Measurements from ENCODE around the gene METTL16. TPM values are rescaled to one million over a fixed set of nuclear protein-coding genes. Genes with fewer than 3 reads are reported as not detected.

The METTL16 gene
- total RNA-seq, 1 donor from 2014 or later: 13.6 TPM

- no peaks in the 10 kb centered on the region for H3K27me3 ChIP-seq (ENCODE audit: control insufficient read depth in 3 of 3, insufficient read depth in 3 of 3, low read length in 3 of 3)
- H3K4me3 ChIP-seq (ENCODE audit: low read length in 3 of 3): no peak overlapping the region
- H3K27ac ChIP-seq (ENCODE audit: low read depth, low read length): no peak overlapping the region
- peaks cover 5 to 24% (median 16%) of the 10 kb centered on the region in 3 donors for H3K4me1 ChIP-seq (ENCODE audit: control insufficient read depth in 3 of 3, insufficient read depth in 3 of 3, low read length in 3 of 3)
- no peaks in the 10 kb centered on the region for H3K9me3 ChIP-seq (ENCODE audit: control insufficient read depth in 3 of 3, low read length in 3 of 3)
- no peak overlapping the region for H3K9ac ChIP-seq (ENCODE audit: low read depth in 1 of 3, low read length in 3 of 3)
- H3K36me3 ChIP-seq (ENCODE audit: control insufficient read depth in 3 of 3, insufficient read depth in 3 of 3, low read length in 3 of 3): peaks cover 9 to 27% (median 10%) of the 10 kb centered on the region in 3 donors
Observed at GRCh38 chr17:2421315-2422147, 90.2 kb downstream of the METTL16 start.

GRCh38 chr17:2420176-2420575 is 91.5 kb downstream of the METTL16 start:
- H3K27ac ChIP-seq (ENCODE audit: low read depth, low read length): no peak overlapping the region
- peaks cover 9 to 27% (median 10%) of the 10 kb centered on the region in 3 donors for H3K36me3 ChIP-seq (ENCODE audit: control insufficient read depth in 3 of 3, insufficient read depth in 3 of 3, low read length in 3 of 3)
- H3K4me3 ChIP-seq (ENCODE audit: low read length in 3 of 3): no peak overlapping the region
- no peak overlapping the region for H3K9ac ChIP-seq (ENCODE audit: low read depth in 1 of 3, low read length in 3 of 3)
- H3K9me3 ChIP-seq (ENCODE audit: control insufficient read depth in 3 of 3, low read length in 3 of 3): no peaks in the 10 kb centered on the region
- peaks cover 5 to 30% (median 19%) of the 10 kb centered on the region in 3 donors for H3K4me1 ChIP-seq (ENCODE audit: control insufficient read depth in 3 of 3, insufficient read depth in 3 of 3, low read length in 3 of 3)
- no peaks in the 10 kb centered on the region for H3K27me3 ChIP-seq (ENCODE audit: control insufficient read depth in 3 of 3, insufficient read depth in 3 of 3, low read length in 3 of 3)

- peak overlapping the region; percentile 13 to 54 (median 15) for H3K9ac ChIP-seq (ENCODE audit: low read depth in 1 of 3, low read length in 3 of 3)
- H3K4me3 ChIP-seq (ENCODE audit: low read length in 3 of 3): no peak overlapping the region
Observed at GRCh38 chr17:2419486-2419885, 92.2 kb downstream of the METTL16 start.

GRCh38 chr17:2418572-2418971 is 93.1 kb downstream of the METTL16 start:
- Histone ChIP-seq H3K4me1 (ENCODE audit: control insufficient read depth in 3 of 3, insufficient read depth in 3 of 3, low read length in 3 of 3) (peaks cover 5 to 30% (median 19%) of the 10 kb centered on the region in 3 donors), H3K9ac (ENCODE audit: low read depth in 1 of 3, low read length in 3 of 3) (peak overlapping the region; percentile 13 to 70 (median 15)), H3K36me3 (ENCODE audit: control insufficient read depth in 3 of 3, insufficient read depth in 3 of 3, low read length in 3 of 3) (peaks cover 18 to 36% (median 18%) of the 10 kb centered on the region in 3 donors), H3K27ac (ENCODE audit: low read depth, low read length) (peak overlapping the region; percentile 67), H3K4me3 (ENCODE audit: low read length in 3 of 3) (peak overlapping the region in 2 of 3 donors; percentile 21 to 57), H3K9me3 (ENCODE audit: control insufficient read depth in 3 of 3, low read length in 3 of 3) (no peaks in the 10 kb centered on the region), H3K27me3 (ENCODE audit: control insufficient read depth in 3 of 3, insufficient read depth in 3 of 3, low read length in 3 of 3) (no peaks in the 10 kb centered on the region)

More at GRCh38 chr17:2419486-2419885, 92.2 kb downstream of the METTL16 start:
- Histone ChIP-seq H3K27me3 (ENCODE audit: control insufficient read depth in 3 of 3, insufficient read depth in 3 of 3, low read length in 3 of 3) (no peaks in the 10 kb centered on the region), H3K4me1 (ENCODE audit: control insufficient read depth in 3 of 3, insufficient read depth in 3 of 3, low read length in 3 of 3) (peaks cover 5 to 30% (median 19%) of the 10 kb centered on the region in 3 donors), H3K27ac (ENCODE audit: low read depth, low read length) (peak overlapping the region; percentile 67), H3K36me3 (ENCODE audit: control insufficient read depth in 3 of 3, insufficient read depth in 3 of 3, low read length in 3 of 3) (peaks cover 11 to 28% (median 12%) of the 10 kb centered on the region in 3 donors), H3K9me3 (ENCODE audit: control insufficient read depth in 3 of 3, low read length in 3 of 3) (no peaks in the 10 kb centered on the region)

GRCh38 chr17:2416010-2416734 is 95.5 kb downstream of the METTL16 start:
- Histone ChIP-seq H3K27ac (ENCODE audit: low read depth, low read length) (no peak overlapping the region), H3K4me3 (ENCODE audit: low read length in 3 of 3) (no peak overlapping the region), H3K9me3 (ENCODE audit: control insufficient read depth in 3 of 3, low read length in 3 of 3) (no peaks in the 10 kb centered on the region), H3K9ac (ENCODE audit: low read depth in 1 of 3, low read length in 3 of 3) (peak overlapping the region in 2 of 3 donors; percentile 9 to 10), H3K4me1 (ENCODE audit: control insufficient read depth in 3 of 3, insufficient read depth in 3 of 3, low read length in 3 of 3) (peaks cover 7 to 30% (median 25%) of the 10 kb centered on the region in 3 donors), H3K27me3 (ENCODE audit: control insufficient read depth in 3 of 3, insufficient read depth in 3 of 3, low read length in 3 of 3) (no peaks in the 10 kb centered on the region), H3K36me3 (ENCODE audit: control insufficient read depth in 3 of 3, insufficient read depth in 3 of 3, low read length in 3 of 3) (peaks cover 18 to 31% (median 20%) of the 10 kb centered on the region in 3 donors)

GRCh38 chr17:2415081-2415480 is 96.6 kb downstream of the METTL16 start:
- peaks cover 17 to 25% (median 19%) of the 10 kb centered on the region in 3 donors for H3K36me3 ChIP-seq (ENCODE audit: control insufficient read depth in 3 of 3, insufficient read depth in 3 of 3, low read length in 3 of 3)
- no peaks in the 10 kb centered on the region for H3K27me3 ChIP-seq (ENCODE audit: control insufficient read depth in 3 of 3, insufficient read depth in 3 of 3, low read length in 3 of 3)
- no peaks in the 10 kb centered on the region for H3K9me3 ChIP-seq (ENCODE audit: control insufficient read depth in 3 of 3, low read length in 3 of 3)

GRCh38 chr17:2414446-2415064 is 97.1 kb downstream of the METTL16 start:
- no peak overlapping the region for H3K9ac ChIP-seq (ENCODE audit: low read depth in 1 of 3, low read length in 3 of 3)
- H3K9me3 ChIP-seq (ENCODE audit: control insufficient read depth in 3 of 3, low read length in 3 of 3): no peaks in the 10 kb centered on the region
- H3K36me3 ChIP-seq (ENCODE audit: control insufficient read depth in 3 of 3, insufficient read depth in 3 of 3, low read length in 3 of 3): peaks cover 14 to 21% (median 15%) of the 10 kb centered on the region in 3 donors
- H3K4me3 ChIP-seq (ENCODE audit: low read length in 3 of 3): no peak overlapping the region
- H3K27ac ChIP-seq (ENCODE audit: low read depth, low read length): no peak overlapping the region
- peaks cover 7 to 30% (median 23%) of the 10 kb centered on the region in 3 donors for H3K4me1 ChIP-seq (ENCODE audit: control insufficient read depth in 3 of 3, insufficient read depth in 3 of 3, low read length in 3 of 3)
- no peaks in the 10 kb centered on the region for H3K27me3 ChIP-seq (ENCODE audit: control insufficient read depth in 3 of 3, insufficient read depth in 3 of 3, low read length in 3 of 3)

More at GRCh38 chr17:2415081-2415480, 96.6 kb downstream of the METTL16 start:
- no peak overlapping the region for H3K9ac ChIP-seq (ENCODE audit: low read depth in 1 of 3, low read length in 3 of 3)
- H3K4me3 ChIP-seq (ENCODE audit: low read length in 3 of 3): no peak overlapping the region
- no peak overlapping the region for H3K27ac ChIP-seq (ENCODE audit: low read depth, low read length)
- H3K4me1 ChIP-seq (ENCODE audit: control insufficient read depth in 3 of 3, insufficient read depth in 3 of 3, low read length in 3 of 3): peaks cover 7 to 30% (median 25%) of the 10 kb centered on the region in 3 donors

- Histone ChIP-seq H3K9me3 (ENCODE audit: control insufficient read depth in 3 of 3, low read length in 3 of 3) (no peaks in the 10 kb centered on the region), H3K4me1 (ENCODE audit: control insufficient read depth in 3 of 3, insufficient read depth in 3 of 3, low read length in 3 of 3) (peaks cover 3 to 14% (median 11%) of the 10 kb centered on the region in 3 donors), H3K9ac (ENCODE audit: low read depth in 1 of 3, low read length in 3 of 3) (peak overlapping the region in 1 of 3 donors; percentile 25), H3K27ac (ENCODE audit: low read depth, low read length) (peak overlapping the region; percentile 30), H3K27me3 (ENCODE audit: control insufficient read depth in 3 of 3, insufficient read depth in 3 of 3, low read length in 3 of 3) (no peaks in the 10 kb centered on the region), H3K36me3 (ENCODE audit: control insufficient read depth in 3 of 3, insufficient read depth in 3 of 3, low read length in 3 of 3) (peaks cover 9 to 12% (median 10%) of the 10 kb centered on the region in 3 donors), H3K4me3 (ENCODE audit: low read length in 3 of 3) (no peak overlapping the region)
Observed at GRCh38 chr17:2412561-2413021, 99.1 kb downstream of the METTL16 start.

GRCh38 chr17:2410951-2411350 is 100.7 kb downstream of the METTL16 start:
- Histone ChIP-seq H3K27ac (ENCODE audit: low read depth, low read length) (no peak overlapping the region), H3K9me3 (ENCODE audit: control insufficient read depth in 3 of 3, low read length in 3 of 3) (no peaks in the 10 kb centered on the region), H3K36me3 (ENCODE audit: control insufficient read depth in 3 of 3, insufficient read depth in 3 of 3, low read length in 3 of 3) (peaks cover 9 to 12% (median 10%) of the 10 kb centered on the region in 3 donors), H3K4me1 (ENCODE audit: control insufficient read depth in 3 of 3, insufficient read depth in 3 of 3, low read length in 3 of 3) (peaks cover 18 to 23% (median 19%) of the 10 kb centered on the region in 3 donors), H3K4me3 (ENCODE audit: low read length in 3 of 3) (no peak overlapping the region), H3K27me3 (ENCODE audit: control insufficient read depth in 3 of 3, insufficient read depth in 3 of 3, low read length in 3 of 3) (no peaks in the 10 kb centered on the region), H3K9ac (ENCODE audit: low read depth in 1 of 3, low read length in 3 of 3) (no peak overlapping the region)
